HCT116 (cell line): ENCODE data around the gene AOPEP.

Experiments used
- CTCF ChIP-seq, 3 experiments: fragments of 200-600 bp in 1 of 3; sonication (generic) in 1 of 3; IDR thresholded peaks in 2 of 3; conservative IDR thresholded peaks in 1 of 3; 2 replicates each; pipeline ENCODE4 v1.5.1; 2012 to 2017; ENCODE audit warnings: low read depth in 2 of 3, low read length in 2 of 3, antibody characterized with exemption in 1 of 3, borderline replicate concordance in 1 of 3, control low read depth in 1 of 3, mild to moderate bottlenecking in 1 of 3, mixed read lengths in 1 of 3, mixed run types in 1 of 3, moderate library complexity in 1 of 3; ENCODE audit not compliant: insufficient read depth in 1 of 3
- EGR1 ChIP-seq: IDR thresholded peaks from 2 replicates; pipeline ENCODE4 v1.6.1; 2012; ENCODE audit warnings: low read depth
- EZH2 ChIP-seq: fragments of 200-600 bp; sonication (generic); IDR thresholded peaks from 2 replicates; pipeline ENCODE4 v1.6.1; 2017; ENCODE audit warnings: antibody characterized with exemption, mixed run types
- FOSL1 ChIP-seq: IDR thresholded peaks from 2 replicates; pipeline ENCODE4 v1.6.1; 2012; ENCODE audit warnings: low read depth
- JUND ChIP-seq: IDR thresholded peaks from 2 replicates; pipeline ENCODE4 v1.6.1; 2012
- POLR2A ChIP-seq: IDR thresholded peaks from 2 replicates; pipeline ENCODE4 v1.7.0; 2011; ENCODE audit warnings: borderline replicate concordance; ENCODE audit not compliant: insufficient read depth, insufficient read length; ENCODE audit errors: extremely low read depth
- POLR2AphosphoS5 ChIP-seq: IDR thresholded peaks from 2 replicates; pipeline ENCODE4 v1.6.1; 2011; ENCODE audit warnings: mild to moderate bottlenecking, low read depth, low read length, moderate library complexity
- RAD21 ChIP-seq: IDR thresholded peaks from 2 replicates; pipeline ENCODE4 v1.6.1; 2012; ENCODE audit warnings: low read depth, mild to moderate bottlenecking
- SIN3A ChIP-seq: IDR thresholded peaks from 2 replicates; pipeline ENCODE4 v1.6.1; 2012; ENCODE audit warnings: low read depth
- TCF7L2 ChIP-seq: IDR thresholded peaks from 2 replicates; pipeline ENCODE4 v1.7.0; 2011; ENCODE audit warnings: borderline replicate concordance, inconsistent platforms; ENCODE audit not compliant: insufficient read depth, insufficient read length; ENCODE audit errors: extremely low read depth
- YY1 ChIP-seq: IDR thresholded peaks from 2 replicates; pipeline ENCODE4 v1.6.1; 2011; ENCODE audit warnings: low read length, low read depth, moderate library complexity, mild to moderate bottlenecking; ENCODE audit not compliant: insufficient replicate concordance; ENCODE audit errors: extremely low read depth
- ZFX ChIP-seq: fragments of 450-650 bp; IDR thresholded peaks from 2 replicates; pipeline ENCODE4 v1.6.1; 2017

GRCh38 chr9:94936419-94936818, 209.9 kb downstream of the AOPEP start:
- no peak for TF ChIP-seq JUND
- no peak for TF ChIP-seq FOSL1
- no peak for TF ChIP-seq POLR2A
- no peak for TF ChIP-seq POLR2AphosphoS5
- TF ChIP-seq RAD21: no peak
- TF ChIP-seq YY1: no peak
- TF ChIP-seq CTCF (IDR thresholded peaks at IDR 0.05 in 2 of 3, conservative IDR thresholded peaks at IDR 0.05 in 1 of 3; ENCODE audit: borderline replicate concordance in 1 of 3, insufficient read depth in 1 of 3, low read depth in 2 of 3, low read length in 2 of 3): no peak
- no peak for TF ChIP-seq EGR1
- TF ChIP-seq EZH2: no peak
- no peak for TF ChIP-seq TCF7L2
- no peak for TF ChIP-seq SIN3A
- TF ChIP-seq ZFX: no peak
